ENCODE data around the gene WDR90. TPM values are rescaled to one million over a fixed set of nuclear protein-coding genes. Genes with fewer than 3 reads are reported as not detected.
A peak's percentile ranks its signal among the peaks of the same experiment; 100 is the strongest.

WDR90 gene
- total and polyA plus RNA-seq, 2 of the 13 experiments (the other 11 are each of a cell fraction or from before 2014, with no cell fraction given): 14.9 to 28.9 TPM

GRCh38 chr16:637081-638018, 11.8 kb upstream of the WDR90 start (continued):
- TF ChIP-seq HMGXB3 (CRISPR knock-in tag; IDR thresholded peaks at IDR 0.05; ENCODE audit: borderline replicate concordance): no peak
- 0 out of 2 replicates have a peak, but pooled peaks have one; percentile 72 for TF ChIP-seq ZNF547 (CRISPR knock-in tag; IDR thresholded peaks at IDR 0.05)
- TF ChIP-seq ZBTB38 (CRISPR knock-in tag; IDR thresholded peaks at IDR 0.05): 0 out of 2 replicates have a peak, but pooled peaks have one; percentile 33
- 0 out of 2 replicates have a peak, but pooled peaks have one; percentile 6 for TF ChIP-seq HOXA5 (CRISPR knock-in tag; IDR thresholded peaks at IDR 0.05)
- TF ChIP-seq PAX8 (CRISPR knock-in tag; IDR thresholded peaks at IDR 0.05; ENCODE audit: borderline replicate concordance): no peak
- no peak for TF ChIP-seq IKZF5 (CRISPR knock-in tag; IDR thresholded peaks at IDR 0.05)
- TF ChIP-seq ATF5 (CRISPR knock-in tag; IDR thresholded peaks at IDR 0.05; ENCODE audit: low read depth): no peak
- no peak for TF ChIP-seq ZNF878 (CRISPR knock-in tag; IDR thresholded peaks at IDR 0.05)
- 0 out of 2 replicates have a peak, but pooled peaks have one; percentile 12 for TF ChIP-seq THAP8 (CRISPR knock-in tag; IDR thresholded peaks at IDR 0.05; ENCODE audit: borderline replicate concordance)
- TF ChIP-seq GLI4 (CRISPR knock-in tag; IDR thresholded peaks at IDR 0.05; ENCODE audit: borderline replicate concordance): no peak
- TF ChIP-seq FOXO4 (CRISPR knock-in tag; conservative IDR thresholded peaks at IDR 0.05): no peak
- 0 out of 2 replicates have a peak, but pooled peaks have one; percentile 76 for TF ChIP-seq SAFB2 (CRISPR knock-in tag; IDR thresholded peaks at IDR 0.05; ENCODE audit: borderline replicate concordance, low read depth)
- TF ChIP-seq ZBED4 (CRISPR knock-in tag; IDR thresholded peaks at IDR 0.05; ENCODE audit: borderline replicate concordance): no peak
- TF ChIP-seq RXRA (CRISPR knock-in tag; IDR thresholded peaks at IDR 0.05): no peak
